ENCODE data around the gene EPB41L2.

DNA sequence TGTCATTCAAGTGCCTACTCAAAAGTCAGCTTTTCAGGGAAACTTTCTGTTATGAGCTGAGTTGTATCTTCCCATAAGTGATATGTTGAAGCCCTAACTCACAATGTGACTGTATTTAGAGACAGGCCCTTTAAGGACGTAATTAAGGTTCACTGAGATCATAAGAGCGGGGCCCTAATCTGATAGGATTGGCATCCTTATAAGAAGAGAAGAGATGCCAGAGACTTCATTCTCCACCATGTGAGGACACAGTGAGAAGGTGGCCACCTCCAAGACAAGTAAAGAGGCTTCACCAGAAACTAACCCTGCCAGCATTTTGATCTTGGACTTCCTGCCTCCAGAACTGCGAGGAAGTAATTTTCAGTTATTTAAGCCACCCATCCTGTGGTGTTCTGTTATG is 248.5 kb downstream of the EPB41L2 start:
- TF ChIP-seq, protein P1, sequence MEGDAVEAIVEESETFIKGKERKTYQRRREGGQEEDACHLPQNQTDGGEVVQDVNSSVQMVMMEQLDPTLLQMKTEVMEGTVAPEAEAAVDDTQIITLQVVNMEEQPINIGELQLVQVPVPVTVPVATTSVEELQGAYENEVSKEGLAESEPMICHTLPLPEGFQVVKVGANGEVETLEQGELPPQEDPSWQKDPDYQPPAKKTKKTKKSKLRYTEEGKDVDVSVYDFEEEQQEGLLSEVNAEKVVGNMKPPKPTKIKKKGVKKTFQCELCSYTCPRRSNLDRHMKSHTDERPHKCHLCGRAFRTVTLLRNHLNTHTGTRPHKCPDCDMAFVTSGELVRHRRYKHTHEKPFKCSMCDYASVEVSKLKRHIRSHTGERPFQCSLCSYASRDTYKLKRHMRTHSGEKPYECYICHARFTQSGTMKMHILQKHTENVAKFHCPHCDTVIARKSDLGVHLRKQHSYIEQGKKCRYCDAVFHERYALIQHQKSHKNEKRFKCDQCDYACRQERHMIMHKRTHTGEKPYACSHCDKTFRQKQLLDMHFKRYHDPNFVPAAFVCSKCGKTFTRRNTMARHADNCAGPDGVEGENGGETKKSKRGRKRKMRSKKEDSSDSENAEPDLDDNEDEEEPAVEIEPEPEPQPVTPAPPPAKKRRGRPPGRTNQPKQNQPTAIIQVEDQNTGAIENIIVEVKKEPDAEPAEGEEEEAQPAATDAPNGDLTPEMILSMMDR (IDR thresholded peaks at IDR 0.05): no peak
- TF ChIP-seq ZFX (IDR thresholded peaks at IDR 0.05; ENCODE audit: borderline replicate concordance): no peak
